ENCODE measurements around the gene DLX5. TPM values are rescaled to one million over a fixed set of nuclear protein-coding genes. Genes with fewer than 3 reads are reported as not detected.

Gene DLX5
- total RNA-seq, 1 experiment from 2014 or later, result 0.48 TPM

DNA sequence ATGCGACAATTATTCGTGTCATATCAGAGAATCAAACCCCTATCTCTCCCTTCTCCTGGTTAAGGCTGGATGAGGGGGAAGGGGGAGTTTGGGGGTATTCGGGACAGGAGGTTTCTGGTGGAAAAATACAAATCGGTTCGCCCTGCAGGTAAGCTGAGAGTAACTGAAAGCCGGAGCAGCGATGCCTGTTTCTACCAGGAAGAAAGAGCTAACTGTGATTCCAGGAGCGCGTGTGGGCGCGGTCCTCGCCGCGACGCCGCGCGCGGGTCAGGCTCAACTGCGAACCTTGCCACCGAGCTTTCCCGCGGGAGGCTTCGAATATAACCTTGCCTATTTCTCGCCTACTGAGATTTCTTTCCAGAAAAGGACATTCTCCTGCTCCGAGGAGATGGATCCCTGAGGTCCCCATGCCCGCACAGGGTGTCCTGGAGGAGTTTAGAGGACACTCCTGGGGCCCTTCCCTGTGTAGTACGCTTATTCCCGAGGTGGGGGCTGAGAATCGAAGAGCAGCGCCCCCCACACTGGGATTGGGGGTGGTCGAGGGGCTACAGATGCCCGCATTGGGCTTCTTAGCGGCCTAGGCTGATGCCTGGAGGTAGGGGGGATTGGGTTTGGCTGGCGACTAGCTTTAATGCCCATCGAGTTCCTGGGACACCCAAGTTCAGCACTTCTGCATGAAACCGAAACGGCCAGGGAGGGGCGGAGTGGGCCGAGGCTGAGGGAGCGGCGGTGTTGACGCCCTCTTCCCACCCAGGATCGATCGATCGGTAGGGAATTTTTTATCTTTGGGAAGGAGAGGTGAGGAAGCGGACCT is 32.2 kb downstream of the DLX5 start:
- DNase-seq (ENCODE audit: low read depth), result no peak

DNA sequence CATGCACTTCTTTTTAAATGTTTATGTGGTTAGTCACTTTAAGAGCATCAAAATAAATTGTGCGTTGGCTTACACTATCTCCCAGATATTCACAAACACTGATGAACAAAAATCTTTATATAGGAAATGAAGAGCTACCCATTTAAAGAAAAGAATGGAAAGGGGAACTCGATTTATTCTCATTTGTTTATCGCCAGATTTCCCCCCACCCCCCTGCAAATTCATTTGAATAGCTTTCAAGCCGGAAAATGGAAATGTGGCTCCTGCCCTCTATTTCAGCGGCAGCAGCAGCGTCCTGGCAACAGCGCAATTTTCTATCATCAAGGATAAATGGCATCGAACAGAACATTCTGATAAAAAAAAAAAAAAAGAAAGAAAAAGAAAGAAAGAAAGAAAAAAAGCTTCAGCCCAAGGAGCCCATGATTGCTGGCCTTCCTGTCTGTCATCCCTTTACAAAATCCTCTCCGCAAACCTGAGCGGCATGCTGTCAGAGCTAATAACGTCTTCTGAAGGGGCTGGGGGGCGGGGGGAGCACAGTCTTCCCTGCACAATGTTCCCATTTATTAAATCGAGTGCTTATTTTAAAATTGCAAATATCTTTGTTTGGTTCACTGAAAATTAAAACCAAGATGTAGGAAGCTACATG is 33.0 kb downstream of the DLX5 start:
- no peak for DNase-seq (ENCODE audit: low read depth)

DNA sequence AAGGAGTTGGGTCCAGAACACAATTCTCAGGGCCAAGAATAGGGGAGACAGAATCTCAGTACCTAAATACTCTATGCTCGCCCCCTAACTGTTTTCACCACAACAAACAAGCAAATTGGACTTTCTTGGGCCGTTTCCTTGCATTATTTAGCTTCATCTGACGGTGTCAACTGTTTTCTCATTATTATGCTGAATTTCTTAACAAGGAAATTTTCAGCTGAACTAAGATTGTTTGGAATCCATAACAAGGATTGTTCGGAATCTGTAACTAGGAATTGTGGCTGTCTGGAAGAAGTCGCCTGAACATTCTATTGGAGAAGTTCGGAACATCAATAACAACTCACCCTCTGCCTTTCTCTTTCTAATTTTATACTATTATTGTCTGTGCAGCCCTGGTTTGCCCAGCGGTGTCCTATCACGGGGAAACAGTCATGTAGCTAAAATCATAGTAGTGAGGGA is 34.7 kb downstream of the DLX5 start:
- no peak for DNase-seq (ENCODE audit: low read depth)

DNA sequence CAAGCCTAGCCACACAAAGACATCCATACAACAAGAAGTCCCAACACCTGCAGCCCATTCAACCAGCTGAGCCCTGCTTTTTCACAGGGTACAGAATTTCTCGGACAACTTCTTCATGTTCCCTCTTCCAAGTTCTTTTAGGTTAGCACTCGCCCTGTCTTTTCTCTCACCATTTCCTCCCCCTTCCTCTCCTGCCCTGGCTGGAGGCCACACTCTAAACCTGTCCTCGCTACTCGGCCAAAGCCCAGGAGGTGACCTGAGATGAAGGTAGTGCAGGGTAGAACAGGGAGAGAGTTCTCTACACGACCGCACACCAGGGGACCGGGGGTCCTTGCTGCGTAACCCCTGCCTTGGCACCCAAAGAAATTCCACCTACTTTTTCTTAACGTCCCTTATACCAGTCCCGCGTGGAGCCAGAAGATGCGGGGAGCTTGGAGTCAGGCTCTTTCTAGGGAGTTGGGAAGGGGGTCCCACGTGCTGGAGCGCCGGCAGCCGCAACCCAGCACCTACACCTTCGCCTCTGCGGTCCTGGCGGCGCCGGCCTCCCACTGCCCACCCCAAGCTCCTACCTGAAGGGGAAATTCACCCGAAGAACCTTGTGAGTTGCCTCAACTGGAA is 35.3 kb downstream of the DLX5 start:
- no peak for DNase-seq (ENCODE audit: low read depth)

DNA sequence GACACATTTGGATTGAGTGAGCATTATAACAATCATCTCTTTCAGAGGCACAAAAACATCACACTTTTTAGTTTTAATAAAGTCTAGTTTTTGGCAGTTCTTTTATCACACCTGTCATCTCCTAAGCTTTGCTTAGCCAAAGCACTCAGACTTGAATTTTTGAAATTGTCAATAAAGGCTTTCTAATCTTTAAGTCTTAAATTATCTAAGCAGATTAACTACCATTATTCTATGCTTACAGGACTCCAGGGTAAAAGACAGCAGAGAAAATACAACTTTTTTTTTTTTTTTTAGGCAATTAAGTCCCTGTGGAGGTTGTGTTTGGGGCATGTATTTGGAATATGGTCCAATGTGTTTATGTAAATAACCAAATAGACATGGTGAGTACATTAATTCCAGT is 36.9 kb downstream of the DLX5 start:
- DNase-seq (ENCODE audit: low read depth), result no peak

DNA sequence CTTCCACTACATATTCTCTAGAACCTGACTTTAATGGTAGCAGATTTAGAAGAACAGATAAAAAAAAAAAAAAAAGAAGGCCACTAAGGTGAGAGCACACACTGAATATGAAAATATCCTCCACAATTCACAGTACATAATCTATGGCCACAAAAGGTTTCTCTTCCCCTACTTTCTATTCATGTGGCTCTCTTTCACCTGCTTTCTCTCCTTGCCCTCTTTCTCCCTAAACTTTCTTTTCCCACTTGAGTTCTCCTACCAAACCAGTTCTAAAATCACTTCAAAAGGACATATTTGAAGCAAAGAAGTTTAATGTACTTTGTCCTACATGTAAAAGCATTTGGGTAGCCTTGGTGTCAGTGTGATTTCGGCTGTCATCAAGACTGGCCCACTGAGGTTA is 37.7 kb downstream of the DLX5 start:
- no peak for DNase-seq (ENCODE audit: low read depth)

DNA sequence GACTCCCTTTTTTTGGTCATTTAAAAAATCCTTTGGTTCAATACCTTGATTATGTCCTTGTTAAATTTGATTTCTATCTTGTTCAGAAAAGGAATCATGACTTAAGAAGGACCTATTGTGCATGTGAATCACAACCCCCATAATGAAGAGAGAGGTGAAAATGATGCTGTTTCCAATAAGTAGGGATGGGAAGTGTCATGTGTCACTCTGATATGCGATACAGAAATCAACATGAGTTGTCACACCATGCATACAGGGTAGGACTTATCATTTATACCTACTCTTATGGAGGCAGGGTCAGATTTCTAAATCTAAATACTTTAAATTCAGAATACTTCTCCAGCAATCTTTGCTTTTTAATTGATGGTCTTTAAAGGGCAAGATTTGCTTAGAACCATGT is 38.6 kb downstream of the DLX5 start:
- DNase-seq (ENCODE audit: low read depth), result no peak

DNA sequence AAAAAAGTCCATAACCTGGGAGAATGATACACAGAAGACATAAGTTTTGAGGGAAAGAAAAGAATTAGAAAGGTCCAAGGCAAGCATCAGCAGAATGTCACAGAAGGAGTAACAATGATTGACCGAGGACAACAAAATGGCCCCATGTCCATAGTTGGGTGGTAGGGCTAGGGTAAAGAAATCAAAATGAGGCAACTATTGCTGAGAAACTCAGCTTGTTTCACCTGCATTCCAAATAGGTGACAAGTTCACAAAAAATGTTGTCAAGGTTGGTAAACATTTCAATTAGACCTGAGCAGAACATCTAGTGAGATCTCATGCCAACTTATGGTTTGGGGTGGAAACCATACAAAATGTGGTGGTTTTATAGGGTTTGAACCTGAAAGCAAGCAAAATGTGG is 42.0 kb downstream of the DLX5 start:
- no peak for DNase-seq (ENCODE audit: low read depth)

DNA sequence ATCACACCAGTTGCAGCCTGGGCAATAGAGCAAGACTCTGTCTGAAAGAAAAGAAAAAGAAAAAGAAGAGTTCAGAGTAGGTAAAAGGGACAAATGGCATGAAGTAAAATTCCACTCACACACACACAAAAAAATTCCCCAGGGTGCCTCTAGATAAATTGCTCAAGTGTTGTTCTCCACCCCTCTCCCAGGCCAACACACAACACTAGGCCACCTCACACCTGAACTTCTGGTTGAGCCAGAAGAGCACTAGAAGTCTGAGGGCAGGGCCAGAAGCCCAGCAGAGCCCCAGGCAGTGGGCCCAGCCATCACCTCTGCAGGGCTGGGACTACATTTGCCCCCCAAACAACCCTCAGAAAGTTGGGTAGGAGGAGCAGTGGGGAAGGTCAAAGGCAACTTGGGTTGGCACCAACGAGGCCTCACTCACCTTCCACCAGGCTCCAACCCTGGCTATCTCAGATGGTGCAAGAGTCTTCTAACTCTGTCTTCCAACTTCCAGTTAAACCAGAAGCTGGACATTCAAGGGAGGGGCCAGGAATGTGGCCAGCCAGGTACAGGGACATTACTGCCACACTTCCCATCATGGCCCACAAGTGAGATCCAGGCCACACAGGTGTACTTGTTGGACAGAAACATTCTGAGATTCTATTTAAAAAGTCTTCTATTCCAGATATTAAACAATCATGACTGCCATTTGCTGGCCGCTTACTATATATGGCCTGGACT is 44.9 kb downstream of the DLX5 start:
- DNase-seq (ENCODE audit: low read depth), result no peak

DNA sequence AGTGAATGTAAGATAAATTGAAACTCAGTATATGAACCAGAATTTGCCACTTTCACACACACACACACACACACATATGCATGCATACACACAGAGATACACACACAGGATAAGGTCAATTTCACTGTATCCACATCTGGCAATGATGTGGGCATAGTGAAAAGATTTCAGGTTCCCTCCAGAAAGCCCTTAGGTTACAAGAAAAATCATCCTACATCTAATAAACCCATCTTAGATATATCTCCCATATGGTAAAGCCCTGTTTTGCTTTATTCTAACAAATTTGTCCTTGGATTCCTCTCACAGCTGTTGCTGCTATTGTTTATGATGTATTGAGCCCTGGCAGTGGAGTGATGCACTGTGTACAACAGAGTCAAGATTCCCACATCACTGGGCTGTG is 47.2 kb downstream of the DLX5 start:
- no peak for DNase-seq (ENCODE audit: low read depth)

DNA sequence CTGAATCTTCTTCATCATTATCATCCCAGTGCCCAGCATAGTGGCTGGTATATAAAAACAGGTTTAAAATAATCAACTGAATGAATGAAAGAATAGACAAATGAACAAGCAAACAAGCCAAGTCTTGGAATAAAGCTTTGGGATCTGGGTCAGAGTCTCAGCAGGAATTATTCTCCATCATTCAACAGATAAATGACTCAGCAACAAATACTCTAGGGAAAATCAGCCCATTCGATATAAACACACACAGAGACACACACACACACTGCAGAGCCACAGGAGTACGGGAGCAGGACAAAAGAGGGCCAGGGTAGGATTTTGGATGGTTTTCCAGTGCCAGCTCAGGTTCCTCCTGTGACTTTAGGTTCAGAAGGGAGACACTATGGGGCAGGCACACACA is 48.5 kb downstream of the DLX5 start:
- no peak for DNase-seq (ENCODE audit: low read depth)

DNA sequence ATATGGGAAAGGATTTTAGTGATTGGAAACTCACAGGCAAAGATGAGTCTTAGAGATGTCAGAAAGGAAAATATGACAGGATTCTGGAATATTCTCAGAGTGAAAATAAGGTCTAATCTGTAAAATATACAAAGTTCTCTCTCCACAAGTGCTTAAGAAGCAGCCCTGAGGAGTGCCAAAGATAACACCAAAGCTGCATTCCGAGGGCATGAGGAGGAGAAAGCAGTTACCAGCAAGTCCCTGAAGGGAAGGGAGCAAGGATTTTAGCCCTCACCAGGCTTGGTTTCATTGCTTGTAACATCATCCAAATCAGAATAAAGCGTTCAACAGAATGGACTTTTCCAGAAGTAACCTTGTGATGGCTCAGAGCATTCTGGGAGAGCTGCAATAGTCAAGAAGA is 50.6 kb downstream of the DLX5 start:
- peak; percentile 9 for DNase-seq (ENCODE audit: low read depth)

DNA sequence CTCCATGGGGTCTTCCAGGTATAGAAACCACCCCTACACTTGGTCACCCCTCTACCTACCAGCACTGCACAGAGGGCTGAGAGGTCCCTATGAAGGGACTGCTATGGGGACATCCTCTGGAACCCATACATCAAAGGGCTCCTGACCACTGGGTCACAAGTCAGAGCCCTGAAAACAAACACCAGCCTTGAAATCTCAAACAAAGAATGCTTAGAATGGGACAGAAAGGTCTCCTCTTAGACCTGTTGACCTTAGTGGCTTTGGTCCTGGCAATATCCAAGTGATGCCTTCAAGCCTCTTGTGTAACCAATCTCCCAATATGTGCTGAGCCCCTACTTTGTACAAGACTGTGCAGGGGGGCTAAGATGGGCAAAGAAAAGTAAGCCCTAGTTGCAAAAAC is 53.9 kb downstream of the DLX5 start:
- no peak for DNase-seq (ENCODE audit: low read depth)

Other genes starting within 250 kb of the DLX5 start
- 0.20 and 1.2 TPM in 2 replicates for gene DLX6, start 19.3 kb downstream of the DLX5 start, total RNA-seq (2014; rRNA removed; shearing (Covaris generic))
- 43.3 and 46.5 TPM in 2 replicates for gene SDHAF3, start 92.9 kb upstream of the DLX5 start, total RNA-seq (2014; rRNA removed; shearing (Covaris generic))

Data from RPMI7951 (cell line).